ENCODE results near the gene HOXC9. TPM values are rescaled to one million over a fixed set of nuclear protein-coding genes. Genes with fewer than 3 reads are reported as not detected.
A peak's percentile ranks its signal among the peaks of the same experiment; 100 is the strongest.

The HOXC9 gene
- total RNA-seq, 1 donor = 0.86 TPM

GRCh38 chr12:53989227-53990113 lies 10.5 kb upstream of the HOXC9 start:
- TF ChIP-seq, protein P1, sequence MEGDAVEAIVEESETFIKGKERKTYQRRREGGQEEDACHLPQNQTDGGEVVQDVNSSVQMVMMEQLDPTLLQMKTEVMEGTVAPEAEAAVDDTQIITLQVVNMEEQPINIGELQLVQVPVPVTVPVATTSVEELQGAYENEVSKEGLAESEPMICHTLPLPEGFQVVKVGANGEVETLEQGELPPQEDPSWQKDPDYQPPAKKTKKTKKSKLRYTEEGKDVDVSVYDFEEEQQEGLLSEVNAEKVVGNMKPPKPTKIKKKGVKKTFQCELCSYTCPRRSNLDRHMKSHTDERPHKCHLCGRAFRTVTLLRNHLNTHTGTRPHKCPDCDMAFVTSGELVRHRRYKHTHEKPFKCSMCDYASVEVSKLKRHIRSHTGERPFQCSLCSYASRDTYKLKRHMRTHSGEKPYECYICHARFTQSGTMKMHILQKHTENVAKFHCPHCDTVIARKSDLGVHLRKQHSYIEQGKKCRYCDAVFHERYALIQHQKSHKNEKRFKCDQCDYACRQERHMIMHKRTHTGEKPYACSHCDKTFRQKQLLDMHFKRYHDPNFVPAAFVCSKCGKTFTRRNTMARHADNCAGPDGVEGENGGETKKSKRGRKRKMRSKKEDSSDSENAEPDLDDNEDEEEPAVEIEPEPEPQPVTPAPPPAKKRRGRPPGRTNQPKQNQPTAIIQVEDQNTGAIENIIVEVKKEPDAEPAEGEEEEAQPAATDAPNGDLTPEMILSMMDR (IDR thresholded peaks at IDR 0.05; ENCODE audit: insufficient read depth, low read depth, low read length) = peak; percentile 63
- peak overlapping the region; percentile 46 for H3K4me3 ChIP-seq (ENCODE audit: low read depth, low read length)
- DNase-seq (ENCODE audit: low read depth) = peak; percentile 82

GRCh38 chr12:53990311-53991076 lies 9.5 kb upstream of the HOXC9 start:
- no peak overlapping the region for H3K4me3 ChIP-seq (ENCODE audit: low read depth, low read length)
- no peak for DNase-seq (ENCODE audit: low read depth)
- TF ChIP-seq, protein P1 (IDR thresholded peaks at IDR 0.05; ENCODE audit: insufficient read depth, low read depth, low read length) = no peak

- TF ChIP-seq, protein P1 (IDR thresholded peaks at IDR 0.05; ENCODE audit: insufficient read depth, low read depth, low read length) = no peak
- no peak for DNase-seq (ENCODE audit: low read depth)
- no peak overlapping the region for H3K4me3 ChIP-seq (ENCODE audit: low read depth, low read length)
These were observed 8.9 kb upstream of the HOXC9 start for GRCh38 chr12:53991077-53991460.

DNA sequence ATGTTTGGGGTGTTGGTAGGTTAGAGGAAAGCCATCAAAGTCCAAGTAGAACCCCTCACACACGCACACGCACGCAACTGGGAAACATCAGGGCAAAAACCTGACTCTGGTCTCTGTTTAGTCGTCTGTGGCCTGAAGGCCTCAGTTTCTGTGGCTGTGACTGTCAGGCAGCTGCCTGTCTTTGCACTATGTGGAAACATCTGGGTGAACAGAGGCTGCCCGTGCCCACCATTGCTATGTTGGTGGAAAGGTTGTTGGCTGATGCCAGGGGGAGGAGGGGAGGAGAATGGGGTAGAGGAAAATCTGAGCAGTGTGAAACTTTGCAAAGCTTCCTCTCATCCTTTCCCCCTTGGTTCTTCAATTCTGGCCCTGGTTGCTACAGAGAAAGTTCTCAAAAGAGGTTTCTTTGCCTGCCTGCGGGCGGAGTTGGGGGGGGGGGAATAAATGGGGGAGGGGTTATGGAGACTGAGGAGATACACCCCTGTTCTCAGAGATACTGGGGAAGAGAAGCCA lies 7.5 kb upstream of the HOXC9 start:
- DNase-seq (ENCODE audit: low read depth) = no peak
- no peak overlapping the region for H3K4me3 ChIP-seq (ENCODE audit: low read depth, low read length)
- TF ChIP-seq, protein P1 (IDR thresholded peaks at IDR 0.05; ENCODE audit: insufficient read depth, low read depth, low read length) = no peak

DNA sequence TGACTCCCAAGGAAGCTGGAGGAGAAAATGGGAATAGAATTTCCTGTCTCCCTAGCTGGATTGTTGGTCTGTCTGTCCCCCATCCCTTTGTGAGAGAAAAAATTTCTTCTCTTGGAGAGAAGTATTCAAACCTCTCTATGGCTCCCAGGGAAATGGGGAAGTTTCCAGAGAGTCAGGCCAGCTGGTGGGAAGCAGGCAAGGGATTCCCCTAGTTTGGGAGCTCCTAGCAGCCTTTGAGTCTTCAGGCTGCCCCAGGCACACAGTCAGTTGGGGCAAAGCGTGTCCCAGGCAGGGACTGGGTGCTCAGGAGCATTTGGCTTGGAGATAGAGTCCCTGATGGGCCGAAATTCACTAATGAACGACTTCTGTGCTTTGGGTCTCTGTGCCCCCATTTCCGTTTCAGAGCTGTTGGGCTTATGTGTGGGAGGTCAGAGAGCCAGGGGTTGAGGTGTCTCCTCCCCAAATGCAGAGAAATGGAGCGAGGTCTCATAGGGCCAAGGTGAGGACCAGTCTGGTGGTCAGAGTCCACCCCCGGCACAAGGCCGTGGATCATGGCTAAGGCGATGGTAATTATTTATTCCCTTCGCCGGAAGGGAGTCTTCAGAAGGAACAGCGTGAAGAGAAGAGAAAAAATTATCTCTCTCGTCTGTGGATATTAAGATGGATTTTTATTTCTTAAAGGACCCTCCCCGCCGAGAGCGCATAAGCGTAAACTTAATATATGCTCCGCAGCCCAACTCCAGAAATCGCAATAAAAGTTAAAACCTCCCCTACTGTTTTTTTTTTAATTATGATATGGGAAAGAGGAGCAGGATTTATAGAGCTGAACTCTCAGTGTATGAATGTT lies 6.6 kb upstream of the HOXC9 start:
- TF ChIP-seq, protein P1 (IDR thresholded peaks at IDR 0.05; ENCODE audit: insufficient read depth, low read depth, low read length) = no peak
- H3K4me3 ChIP-seq (ENCODE audit: low read depth, low read length) = no peak overlapping the region
- DNase-seq (ENCODE audit: low read depth) = no peak

DNA sequence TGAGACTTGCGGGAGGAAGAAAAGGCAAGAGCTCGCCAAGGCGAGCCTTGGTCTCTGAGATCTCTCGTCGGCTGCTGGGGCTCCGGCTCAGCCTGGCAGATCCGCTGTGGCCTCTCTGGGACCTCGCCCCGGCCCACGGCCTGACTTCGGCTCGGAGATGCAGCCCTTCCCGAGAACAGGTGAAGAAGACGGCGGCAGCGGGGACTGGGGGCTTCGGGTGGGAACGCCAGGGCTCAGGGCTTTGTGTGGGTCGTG lies 6.0 kb upstream of the HOXC9 start:
- TF ChIP-seq, protein P1 (IDR thresholded peaks at IDR 0.05; ENCODE audit: insufficient read depth, low read depth, low read length) = no peak
- peak overlapping the region; percentile 60 for H3K4me3 ChIP-seq (ENCODE audit: low read depth, low read length)
- DNase-seq (ENCODE audit: low read depth) = no peak
